BLaER1 (cell line): ENCODE measurements around the gene ZNF407.

Source experiments
- H3K27ac ChIP-seq: shearing (Covaris generic); formaldehyde crosslinking; 2 replicates; pipeline ENCODE4 v1.8.1; 2022
- H3K27me3 ChIP-seq: shearing (Covaris generic); formaldehyde crosslinking; 2 replicates; pipeline ENCODE4 v1.8.1; 2022
- H3K36me3 ChIP-seq: shearing (Covaris generic); formaldehyde crosslinking; 2 replicates; pipeline ENCODE4 v1.8.1; 2022
- H3K4me1 ChIP-seq: shearing (Covaris generic); formaldehyde crosslinking; 2 replicates; pipeline ENCODE4 v1.8.1; 2022
- H3K4me2 ChIP-seq: shearing (Covaris generic); formaldehyde crosslinking; 2 replicates; pipeline ENCODE4 v1.8.1; 2022
- H3K4me3 ChIP-seq: shearing (Covaris generic); formaldehyde crosslinking; 2 replicates; pipeline ENCODE4 v1.8.1; 2022
- H3K9ac ChIP-seq: shearing (Covaris generic); formaldehyde crosslinking; 2 replicates; pipeline ENCODE4 v1.8.1; 2022
- H3K9me3 ChIP-seq: shearing (Covaris generic); formaldehyde crosslinking; 2 replicates; pipeline ENCODE4 v1.8.1; 2022
- H4K20me1 ChIP-seq: shearing (Covaris generic); formaldehyde crosslinking; 2 replicates; pipeline ENCODE4 v1.8.1; 2022
- Cebpa-rat ChIP-seq: shearing (Covaris generic); IDR thresholded peaks from 2 replicates; pipeline ENCODE4 v1.8.1; 2022

Gene ZNF407

GRCh38 chr18:74832381-74832780, 234.7 kb downstream of the ZNF407 start:
- Histone ChIP-seq H3K4me2 (no peak overlapping the region), H3K9me3 (no peaks in the 10 kb centered on the region), H3K4me1 (0 out of 2 replicates have a peak, but pooled peaks cover 4% of the 10 kb centered on the region), H3K9ac (no peak overlapping the region), H3K4me3 (no peak overlapping the region), H4K20me1 (no peaks in the 10 kb centered on the region), H3K27me3 (no peaks in the 10 kb centered on the region), H3K27ac (no peak overlapping the region), H3K36me3 (0 out of 2 replicates have a peak, but pooled peaks cover 4% of the 10 kb centered on the region)
- no peak for TF ChIP-seq Cebpa-rat

GRCh38 chr18:74832999-74833398, 235.3 kb downstream of the ZNF407 start:
- Histone ChIP-seq H3K9ac (no peak overlapping the region), H3K9me3 (no peaks in the 10 kb centered on the region), H3K4me1 (0 out of 2 replicates have a peak, but pooled peaks cover 3% of the 10 kb centered on the region), H3K4me3 (no peak overlapping the region), H4K20me1 (no peaks in the 10 kb centered on the region), H3K36me3 (0 out of 2 replicates have a peak, but pooled peaks cover 4% of the 10 kb centered on the region), H3K27ac (no peak overlapping the region), H3K27me3 (no peaks in the 10 kb centered on the region), H3K4me2 (no peak overlapping the region)
- no peak for TF ChIP-seq Cebpa-rat

DNA sequence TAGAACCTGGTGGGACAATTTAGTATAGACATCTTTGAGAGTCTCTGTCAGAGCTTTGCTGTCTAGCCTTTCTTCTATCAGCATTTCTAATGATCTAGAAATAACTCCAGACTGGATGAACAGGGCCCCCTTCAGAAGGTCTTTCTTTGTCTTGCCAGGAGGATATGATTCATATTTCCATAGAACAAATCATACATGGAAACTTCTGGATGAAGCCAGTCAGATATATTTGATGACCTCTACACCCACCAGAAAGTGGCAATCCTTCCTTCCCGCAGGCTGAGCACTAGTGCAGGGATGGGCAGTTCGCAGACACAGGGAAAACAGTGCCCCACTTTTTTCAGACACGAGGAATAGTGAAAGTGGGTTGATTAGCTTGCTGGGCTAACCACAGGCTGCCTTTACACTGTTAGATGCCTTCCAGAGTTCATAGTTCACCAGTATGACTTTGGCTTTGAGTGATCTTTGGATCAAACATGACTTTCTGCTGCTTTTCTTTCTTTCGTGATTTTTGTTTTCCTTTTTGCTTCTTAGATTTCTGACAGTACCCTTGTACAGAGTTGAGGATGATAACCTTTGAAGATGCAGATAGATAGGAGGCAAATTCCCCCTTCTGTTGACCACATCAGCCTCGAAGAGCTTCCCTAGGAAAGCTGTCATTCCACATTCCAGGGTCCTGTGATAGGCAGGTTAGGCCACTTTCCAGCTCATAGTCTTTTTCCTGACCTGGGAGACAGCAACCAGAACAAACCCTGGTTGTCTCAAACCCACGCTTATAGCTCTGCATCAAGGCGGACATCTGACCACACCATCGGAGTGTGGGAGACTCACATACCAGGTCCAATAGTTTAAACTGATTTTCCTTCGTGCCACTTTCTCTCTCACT, 237.0 kb downstream of the ZNF407 start:
- H3K4me3 ChIP-seq = no peak overlapping the region
- no peak for TF ChIP-seq Cebpa-rat
- H3K4me1 ChIP-seq = no peaks in the 10 kb centered on the region
- H3K4me2 ChIP-seq = no peak overlapping the region
- H3K9me3 ChIP-seq = no peaks in the 10 kb centered on the region
- no peaks in the 10 kb centered on the region for H4K20me1 ChIP-seq
- H3K27me3 ChIP-seq = no peaks in the 10 kb centered on the region
- 0 out of 2 replicates have a peak, but pooled peaks cover 4% of the 10 kb centered on the region for H3K36me3 ChIP-seq
- H3K27ac ChIP-seq = no peak overlapping the region
- H3K9ac ChIP-seq = no peak overlapping the region

DNA sequence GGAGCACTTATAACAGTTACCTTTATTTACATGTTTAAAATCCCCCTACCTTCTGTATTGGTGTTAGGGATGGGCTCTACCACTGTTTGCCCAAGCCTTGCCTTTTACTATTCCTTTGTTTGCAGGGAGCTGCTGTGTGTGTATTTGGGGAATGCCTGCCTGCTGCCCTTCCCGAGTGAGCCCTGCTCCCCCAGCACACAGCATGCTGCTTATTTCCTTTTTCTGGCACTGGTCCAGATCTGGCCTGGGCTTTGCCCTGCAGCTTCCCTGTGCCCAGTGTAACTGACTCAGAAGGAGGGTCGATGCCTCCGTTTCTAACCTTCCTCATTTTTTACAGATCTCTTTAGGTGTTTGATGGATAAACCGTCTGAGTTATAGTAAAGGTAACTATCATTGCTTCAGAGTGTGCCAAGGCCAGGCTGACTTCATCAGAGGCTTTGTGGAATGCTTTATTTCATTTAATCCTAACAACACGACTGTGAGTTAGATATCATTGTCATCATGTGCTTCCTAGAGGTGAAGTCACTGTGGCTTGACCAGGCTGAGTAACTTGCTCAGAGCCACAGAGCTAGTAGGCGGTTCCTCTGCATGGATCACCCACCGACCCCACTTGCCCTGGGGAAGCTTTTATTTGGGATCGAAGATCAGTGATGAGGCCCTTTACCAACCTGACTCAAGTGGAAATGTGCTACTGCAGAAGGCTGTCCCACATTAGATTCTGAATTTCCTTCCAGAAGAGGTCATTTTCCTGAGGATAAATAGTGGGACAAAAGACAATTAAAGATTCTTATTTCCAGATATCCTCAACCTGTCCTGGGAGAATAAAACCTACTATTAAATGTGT, 238.8 kb downstream of the ZNF407 start:
- TF ChIP-seq Cebpa-rat = no peak

DNA sequence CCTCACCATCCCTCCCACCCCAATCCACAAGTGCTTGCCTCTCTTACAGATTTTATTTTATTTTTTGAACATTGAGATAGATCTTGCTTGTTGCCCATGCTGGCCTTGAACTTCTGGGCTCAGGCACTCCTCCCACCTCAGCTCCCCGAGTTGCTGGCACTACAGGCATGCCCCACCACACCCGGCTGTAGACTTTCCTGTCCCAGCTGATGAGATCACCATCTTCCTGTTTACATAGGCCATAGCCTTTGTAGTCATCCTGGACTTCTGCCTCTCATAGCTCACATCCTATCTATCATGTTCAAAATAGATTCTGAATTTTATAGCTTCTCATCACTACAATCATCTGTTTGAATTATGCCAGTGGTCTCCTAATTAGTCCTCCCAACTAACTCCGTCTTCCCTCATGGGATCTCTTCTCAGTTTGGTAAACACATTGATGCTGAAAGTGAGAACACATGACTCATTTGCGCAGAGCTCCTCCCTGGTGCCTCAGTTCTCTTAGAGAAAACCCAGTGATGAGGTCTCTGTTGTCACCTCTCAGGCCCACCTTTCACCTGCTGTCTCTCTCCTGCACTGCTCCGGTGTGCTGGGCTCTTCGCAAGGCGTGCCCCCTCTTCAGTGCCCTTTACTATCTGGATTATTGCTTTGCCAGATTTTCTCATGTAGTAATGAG, 243.0 kb downstream of the ZNF407 start:
- H4K20me1 ChIP-seq = no peaks in the 10 kb centered on the region
- no peaks in the 10 kb centered on the region for H3K36me3 ChIP-seq
- no peak overlapping the region for H3K9ac ChIP-seq
- H3K4me1 ChIP-seq = no peaks in the 10 kb centered on the region
- no peak overlapping the region for H3K27ac ChIP-seq
- H3K27me3 ChIP-seq = no peaks in the 10 kb centered on the region
- H3K4me3 ChIP-seq = no peak overlapping the region
- H3K4me2 ChIP-seq = no peak overlapping the region
- no peaks in the 10 kb centered on the region for H3K9me3 ChIP-seq
- TF ChIP-seq Cebpa-rat = no peak

More for the DNA sequence above, 238.8 kb downstream of the ZNF407 start:
- no peaks in the 10 kb centered on the region for H3K4me1 ChIP-seq
- H3K36me3 ChIP-seq = no peaks in the 10 kb centered on the region
- no peaks in the 10 kb centered on the region for H3K27me3 ChIP-seq
- H3K27ac ChIP-seq = no peak overlapping the region
- no peak overlapping the region for H3K9ac ChIP-seq
- H4K20me1 ChIP-seq = no peaks in the 10 kb centered on the region
- H3K9me3 ChIP-seq = no peaks in the 10 kb centered on the region
- H3K4me3 ChIP-seq = no peak overlapping the region
- H3K4me2 ChIP-seq = no peak overlapping the region

GRCh38 chr18:74841248-74841647, 243.6 kb downstream of the ZNF407 start:
- Histone ChIP-seq H3K4me2 (no peak overlapping the region), H3K36me3 (no peaks in the 10 kb centered on the region), H3K27ac (no peak overlapping the region), H3K9ac (no peak overlapping the region), H4K20me1 (no peaks in the 10 kb centered on the region), H3K4me3 (no peak overlapping the region), H3K9me3 (no peaks in the 10 kb centered on the region), H3K4me1 (no peaks in the 10 kb centered on the region), H3K27me3 (no peaks in the 10 kb centered on the region)
- TF ChIP-seq Cebpa-rat = no peak

DNA sequence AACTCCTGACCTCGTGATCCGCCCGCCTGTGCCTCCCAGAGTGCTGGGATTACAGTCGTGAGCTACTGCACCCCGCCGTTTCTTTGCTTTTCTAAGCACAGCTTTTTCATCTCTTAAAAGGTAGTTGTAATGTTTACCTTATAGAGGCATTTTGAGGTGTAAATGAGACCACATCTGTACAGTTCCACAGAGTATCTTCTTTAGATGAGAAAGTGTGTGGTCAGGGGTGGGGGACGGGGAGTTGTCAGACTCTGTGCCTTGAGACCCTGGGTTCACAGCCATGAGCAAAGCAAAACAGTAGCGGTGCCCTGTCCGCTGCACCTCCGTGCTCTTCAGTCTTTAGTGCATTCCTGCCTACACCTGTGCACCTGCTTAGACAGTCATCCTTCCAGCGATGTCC, 251.6 kb downstream of the ZNF407 start:
- TF ChIP-seq Cebpa-rat = no peak
- Histone ChIP-seq H4K20me1 (no peaks in the 10 kb centered on the region), H3K4me3 (no peak overlapping the region), H3K9ac (no peak overlapping the region), H3K27ac (no peak overlapping the region), H3K4me2 (no peak overlapping the region), H3K4me1 (no peaks in the 10 kb centered on the region), H3K27me3 (no peaks in the 10 kb centered on the region), H3K36me3 (no peaks in the 10 kb centered on the region), H3K9me3 (no peaks in the 10 kb centered on the region)

DNA sequence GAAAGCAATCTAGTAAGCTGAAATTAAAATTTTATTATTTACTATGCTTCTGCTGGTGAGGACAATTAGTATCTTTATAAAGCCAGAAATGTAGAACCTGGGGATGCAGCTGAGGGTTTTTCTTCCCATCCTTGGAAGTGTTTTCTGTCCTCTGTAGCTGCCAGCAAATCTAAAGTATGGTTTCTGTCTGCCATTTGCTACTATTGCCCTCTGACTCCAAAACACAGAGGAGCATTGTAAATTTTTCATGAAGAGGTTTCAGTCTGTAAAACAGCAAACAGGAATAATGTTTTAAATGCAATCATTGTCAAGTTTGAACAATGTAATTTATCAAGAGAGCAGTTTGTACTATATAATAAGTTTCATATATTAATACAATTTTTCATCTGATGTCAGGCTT, 258.8 kb downstream of the ZNF407 start:
- no peaks in the 10 kb centered on the region for H4K20me1 ChIP-seq
- no peak overlapping the region for H3K9ac ChIP-seq
- no peak for TF ChIP-seq Cebpa-rat
- no peaks in the 10 kb centered on the region for H3K36me3 ChIP-seq
- no peaks in the 10 kb centered on the region for H3K9me3 ChIP-seq
- H3K27me3 ChIP-seq = no peaks in the 10 kb centered on the region
- H3K4me2 ChIP-seq = no peak overlapping the region
- H3K27ac ChIP-seq = no peak overlapping the region
- H3K4me1 ChIP-seq = no peaks in the 10 kb centered on the region
- H3K4me3 ChIP-seq = no peak overlapping the region

GRCh38 chr18:74856928-74857327, 259.3 kb downstream of the ZNF407 start:
- Histone ChIP-seq H3K4me2 (no peak overlapping the region), H3K9ac (no peak overlapping the region), H4K20me1 (no peaks in the 10 kb centered on the region), H3K36me3 (no peaks in the 10 kb centered on the region), H3K4me1 (no peaks in the 10 kb centered on the region), H3K27ac (no peak overlapping the region), H3K9me3 (no peaks in the 10 kb centered on the region), H3K27me3 (no peaks in the 10 kb centered on the region), H3K4me3 (no peak overlapping the region)
- TF ChIP-seq Cebpa-rat = no peak

DNA sequence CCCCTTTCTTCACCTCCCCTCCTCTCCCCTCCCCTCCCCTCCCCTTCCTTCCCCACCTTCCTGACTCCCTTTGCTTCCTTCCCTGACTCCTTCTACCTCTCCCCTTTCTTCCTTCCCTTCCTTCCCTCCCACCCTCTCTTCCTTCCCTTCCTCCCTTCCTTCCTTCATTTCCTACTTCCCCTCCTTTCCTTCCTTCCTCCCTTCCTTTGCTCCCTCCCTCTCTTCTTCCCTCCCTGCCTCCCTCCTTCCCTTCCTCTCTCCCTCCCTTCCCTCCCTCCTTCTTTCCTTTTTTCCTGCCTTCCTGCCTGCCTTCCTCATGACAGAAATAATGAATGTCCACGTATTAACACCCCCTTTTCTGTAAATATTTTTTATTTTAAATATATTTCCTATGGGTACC, 260.2 kb downstream of the ZNF407 start:
- TF ChIP-seq Cebpa-rat = no peak
- Histone ChIP-seq H3K9me3 (no peaks in the 10 kb centered on the region), H3K4me2 (no peak overlapping the region), H3K27ac (no peak overlapping the region), H3K27me3 (no peaks in the 10 kb centered on the region), H3K36me3 (no peaks in the 10 kb centered on the region), H3K9ac (no peak overlapping the region), H3K4me1 (no peaks in the 10 kb centered on the region), H3K4me3 (no peak overlapping the region), H4K20me1 (no peaks in the 10 kb centered on the region)
